H9 (cell line): ENCODE data around the gene OPHN1. TPM values are rescaled to one million over a fixed set of nuclear protein-coding genes. Genes with fewer than 3 reads are reported as not detected.

ENCODE experiments used
- DNase-seq: peaks from one replicate; pipeline ENCODE4 v3.0.0-alpha.2; 2017
- H2AFZ ChIP-seq: one replicate; pipeline ENCODE4 v1.6.1; 2013; ENCODE audit warnings: mild to moderate bottlenecking, low read length, control low read depth, moderate library complexity
- H2AK5ac ChIP-seq: 2 replicates; pipeline ENCODE4 v1.6.1; 2013; ENCODE audit warnings: low read length, control low read depth, mixed read lengths; ENCODE audit not compliant: insufficient read length
- H2BK120ac ChIP-seq: one replicate; pipeline ENCODE4 v1.6.1; 2013; ENCODE audit warnings: low read depth, mild to moderate bottlenecking, low read length, control low read depth, inconsistent platforms; ENCODE audit not compliant: poor library complexity, severe bottlenecking
- H2BK12ac ChIP-seq: 2 replicates; pipeline ENCODE4 v1.6.1; 2013; ENCODE audit warnings: low read length, control low read depth, mixed read lengths, low read depth; ENCODE audit not compliant: insufficient read length
- H2BK15ac ChIP-seq: 2 replicates; pipeline ENCODE4 v1.6.1; 2013; ENCODE audit warnings: low read depth, low read length, control low read depth
- H2BK20ac ChIP-seq: one replicate; pipeline ENCODE4 v1.6.1; 2013; ENCODE audit warnings: low read depth, mild to moderate bottlenecking, low read length, control low read depth, inconsistent platforms; ENCODE audit not compliant: poor library complexity, severe bottlenecking
- H2BK5ac ChIP-seq: 2 replicates; pipeline ENCODE4 v1.6.1; 2013; ENCODE audit warnings: low read length, control low read depth, mixed read lengths; ENCODE audit not compliant: insufficient read length
- H3K14ac ChIP-seq: 2 replicates; pipeline ENCODE4 v1.6.1; 2013; ENCODE audit warnings: low read length, control low read depth; ENCODE audit not compliant: insufficient read depth
- H3K18ac ChIP-seq: 2 replicates; pipeline ENCODE4 v1.6.1; 2013; ENCODE audit warnings: low read depth, mild to moderate bottlenecking, mixed read lengths, low read length, control low read depth; ENCODE audit not compliant: insufficient read length
- H3K23ac ChIP-seq: 2 replicates; pipeline ENCODE4 v1.6.1; 2013; ENCODE audit warnings: low read length, control low read depth, mixed read lengths, low read depth; ENCODE audit not compliant: insufficient read length
- H3K23me2 ChIP-seq: 2 replicates; pipeline ENCODE4 v1.6.1; 2013; ENCODE audit warnings: low read depth, mild to moderate bottlenecking, mixed read lengths, low read length, control low read depth; ENCODE audit not compliant: insufficient read length, poor library complexity, severe bottlenecking
- H3K27ac ChIP-seq: 2 replicates; pipeline ENCODE4 v1.5.1; 2013; ENCODE audit warnings: low read length, control low read depth, mixed read lengths, low read depth; ENCODE audit not compliant: insufficient read length
- H3K27me3 ChIP-seq: 2 replicates; pipeline ENCODE4 v1.6.1; 2013; ENCODE audit warnings: low read length, control low read depth, inconsistent platforms; ENCODE audit not compliant: insufficient read depth
- H3K4ac ChIP-seq: 2 replicates; pipeline ENCODE4 v1.6.1; 2013; ENCODE audit warnings: low read depth, mild to moderate bottlenecking, control low read depth, inconsistent platforms, low read length, moderate library complexity
- H3K4me1 ChIP-seq: 2 replicates; pipeline ENCODE4 v1.6.1; 2013; ENCODE audit warnings: low read length, control low read depth, inconsistent platforms; ENCODE audit not compliant: insufficient read depth
- H3K4me2 ChIP-seq: 2 replicates; pipeline ENCODE4 v1.6.1; 2013; ENCODE audit warnings: low read length, control low read depth, mixed read lengths; ENCODE audit not compliant: insufficient read length, insufficient read depth
- H3K56ac ChIP-seq: 2 replicates; pipeline ENCODE4 v1.6.1; 2013; ENCODE audit warnings: low read depth, mild to moderate bottlenecking, mixed read lengths, low read length, control low read depth; ENCODE audit not compliant: insufficient read length
- H3K79me1 ChIP-seq: 2 replicates; pipeline ENCODE4 v1.6.1; 2013; ENCODE audit warnings: low read depth, mild to moderate bottlenecking, moderate library complexity, low read length, control low read depth, inconsistent platforms; ENCODE audit not compliant: insufficient read depth, poor library complexity, severe bottlenecking
- H3K79me2 ChIP-seq: 2 replicates; pipeline ENCODE4 v1.6.1; 2013; ENCODE audit warnings: low read length, control low read depth, inconsistent platforms; ENCODE audit not compliant: insufficient read depth
- H3K9ac ChIP-seq: 2 replicates; pipeline ENCODE4 v1.6.1; 2013; ENCODE audit warnings: low read length, control low read depth, mixed read lengths; ENCODE audit not compliant: insufficient read length; ENCODE audit errors: extremely low read depth
- H3K9me3 ChIP-seq: one replicate; pipeline ENCODE4 v1.6.1; 2013; ENCODE audit warnings: low read depth, low read length, inconsistent platforms; ENCODE audit not compliant: control insufficient read depth
- H3T11ph ChIP-seq: one replicate; pipeline ENCODE4 v1.6.1; 2013; ENCODE audit warnings: mild to moderate bottlenecking, low read length, control low read depth, inconsistent platforms
- H4K20me1 ChIP-seq: one replicate; pipeline ENCODE4 v1.6.1; 2013; ENCODE audit not compliant: control insufficient read depth, insufficient read length, insufficient read depth
- H4K5ac ChIP-seq: 2 replicates; pipeline ENCODE4 v1.6.1; 2013; ENCODE audit warnings: low read depth, mild to moderate bottlenecking, mixed read lengths, low read length, control low read depth; ENCODE audit not compliant: insufficient read length
- H4K8ac ChIP-seq: replicated peaks from 2 replicates; pipeline ENCODE4 v1.6.1; 2013; ENCODE audit warnings: low read length, control low read depth, mixed read lengths, low read depth; ENCODE audit not compliant: insufficient read length
- H4K91ac ChIP-seq: 2 replicates; pipeline ENCODE4 v1.6.1; 2013; ENCODE audit warnings: low read depth, mild to moderate bottlenecking, moderate library complexity, mixed read lengths, low read length, control low read depth; ENCODE audit not compliant: insufficient read length
- H3K27ac Mint-ChIP-seq, 3 experiments: 2 replicates in 2 of 3; 3 replicates in 1 of 3; pipeline ENCODE4 v1.8.0; 2020 to 2021; ENCODE audit warnings: mixed read lengths in 3 of 3, mild to moderate bottlenecking in 1 of 3, moderate library complexity in 1 of 3
- H3K27me3 Mint-ChIP-seq: 2 replicates; pipeline ENCODE4 v1.8.0; 2021; ENCODE audit warnings: low read depth, mild to moderate bottlenecking, moderate library complexity, mixed read lengths
- H3K36me3 Mint-ChIP-seq, 3 experiments: 2 replicates in 2 of 3; 3 replicates in 1 of 3; pipeline ENCODE4 v1.8.0; 2020 to 2021; ENCODE audit warnings: low read depth in 3 of 3, mixed read lengths in 3 of 3; ENCODE audit not compliant: insufficient read depth in 1 of 3
- H3K4me1 Mint-ChIP-seq, 2 experiments: 2 replicates each; pipeline ENCODE4 v1.8.0; 2020; ENCODE audit warnings: mixed read lengths in 2 of 2
- H3K4me3 Mint-ChIP-seq, 2 experiments: 2 replicates in 1 of 2; 3 replicates in 1 of 2; pipeline ENCODE4 v1.8.0; 2020 to 2021; ENCODE audit warnings: mild to moderate bottlenecking in 2 of 2, mixed read lengths in 2 of 2, moderate library complexity in 1 of 2
- H3K9me3 Mint-ChIP-seq, 2 experiments: 2 replicates in 1 of 2; 3 replicates in 1 of 2; pipeline ENCODE4 v1.8.0; 2020; ENCODE audit warnings: mild to moderate bottlenecking in 2 of 2, mixed read lengths in 2 of 2, moderate library complexity in 1 of 2
- WGBS: extraction: QIAGEN DNeasy Blood & Tissue Kit; methylation state at CpG from one replicate; pipeline ENCODE4 v1.1.7; 2013; ENCODE audit warnings: missing lambda C conversion rate, low lambda C conversion rate, mixed read lengths; ENCODE audit not compliant: insufficient read length; ENCODE audit errors: extremely low coverage; 5-methylcytosine and 5-hydroxymethylcytosine counted together
- total RNA-seq: library from RNA; stranded (reverse); gene quantifications from 2 replicates; pipeline ENCODE4 v1.2.1, GENCODE V29; 2021
- TF ChIP-seq, protein P1 (sequence below): fragments of 200-600 bp; sonication (generic); conservative IDR thresholded peaks from 3 replicates; pipeline ENCODE4 v1.8.0; 2021; ENCODE audit warnings: antibody characterized with exemption, mild to moderate bottlenecking

OPHN1 gene
- total RNA-seq, 1 experiment from 2014 or later, result 1.5 TPM

GRCh38 chrX:68462653-68463052 is 29.4 kb upstream of the OPHN1 start:
- H4K91ac ChIP-seq, result no peak overlapping the region
- H3T11ph ChIP-seq, result no peak overlapping the region
- H2BK15ac ChIP-seq, result no peak overlapping the region
- peaks cover 10% of the 10 kb centered on the region for H3K9me3 ChIP-seq
- H3K79me1 ChIP-seq, result no peaks in the 10 kb centered on the region
- H4K8ac ChIP-seq, result no peak overlapping the region
- DNase-seq, result peak; percentile 28
- H2BK20ac ChIP-seq, result no peak overlapping the region
- H2BK120ac ChIP-seq, result no peak overlapping the region
- no peak overlapping the region for H3K9ac ChIP-seq
- no peak overlapping the region for H2BK12ac ChIP-seq
- no peak overlapping the region for H2AFZ ChIP-seq
- H4K5ac ChIP-seq, result no peak overlapping the region
- no CpG with 5 or more reads among the region's 8 CpGs for WGBS
- Mint-ChIP-seq H3K27me3 (no peaks in the 10 kb centered on the region; the same call in 1 of the 2 replicates), H3K36me3 (no peaks in the 10 kb centered on the region; a peak in 1 of 7 replicates), H3K27ac (no peak overlapping the region), H3K4me1 (peaks cover 2 to 4% of the 10 kb centered on the region in 2 experiments; a peak in 2 of 4 replicates), H3K9me3 (peaks cover 49 to 60% of the 10 kb centered on the region in 2 experiments), H3K4me3 (no peak overlapping the region)
- H3K4me1 ChIP-seq, result no peaks in the 10 kb centered on the region
- H2BK5ac ChIP-seq, result no peak overlapping the region
- no peak overlapping the region for H3K23ac ChIP-seq
- TF ChIP-seq, protein P1, sequence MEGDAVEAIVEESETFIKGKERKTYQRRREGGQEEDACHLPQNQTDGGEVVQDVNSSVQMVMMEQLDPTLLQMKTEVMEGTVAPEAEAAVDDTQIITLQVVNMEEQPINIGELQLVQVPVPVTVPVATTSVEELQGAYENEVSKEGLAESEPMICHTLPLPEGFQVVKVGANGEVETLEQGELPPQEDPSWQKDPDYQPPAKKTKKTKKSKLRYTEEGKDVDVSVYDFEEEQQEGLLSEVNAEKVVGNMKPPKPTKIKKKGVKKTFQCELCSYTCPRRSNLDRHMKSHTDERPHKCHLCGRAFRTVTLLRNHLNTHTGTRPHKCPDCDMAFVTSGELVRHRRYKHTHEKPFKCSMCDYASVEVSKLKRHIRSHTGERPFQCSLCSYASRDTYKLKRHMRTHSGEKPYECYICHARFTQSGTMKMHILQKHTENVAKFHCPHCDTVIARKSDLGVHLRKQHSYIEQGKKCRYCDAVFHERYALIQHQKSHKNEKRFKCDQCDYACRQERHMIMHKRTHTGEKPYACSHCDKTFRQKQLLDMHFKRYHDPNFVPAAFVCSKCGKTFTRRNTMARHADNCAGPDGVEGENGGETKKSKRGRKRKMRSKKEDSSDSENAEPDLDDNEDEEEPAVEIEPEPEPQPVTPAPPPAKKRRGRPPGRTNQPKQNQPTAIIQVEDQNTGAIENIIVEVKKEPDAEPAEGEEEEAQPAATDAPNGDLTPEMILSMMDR, result peak; percentile 65
- H3K56ac ChIP-seq, result no peak overlapping the region
- no peak overlapping the region for H3K14ac ChIP-seq
- no peaks in the 10 kb centered on the region for H3K79me2 ChIP-seq
- H3K4ac ChIP-seq, result no peak overlapping the region
- H4K20me1 ChIP-seq, result no peaks in the 10 kb centered on the region
- no peaks in the 10 kb centered on the region for H3K27me3 ChIP-seq
- H2AK5ac ChIP-seq, result no peak overlapping the region
- no peak overlapping the region for H3K27ac ChIP-seq
- H3K23me2 ChIP-seq, result no peaks in the 10 kb centered on the region
- no peak overlapping the region for H3K18ac ChIP-seq
- no peak overlapping the region for H3K4me2 ChIP-seq
